Stomach (tissue), 9 donors: ENCODE results near the gene KMT5C. TPM values are rescaled to one million over a fixed set of nuclear protein-coding genes. Genes with fewer than 3 reads are reported as not detected.
A peak's percentile ranks its signal among the peaks of the same experiment; 100 is the strongest.

ENCODE experiments used
- DNase-seq, 2 donors: peaks; one replicate each; pipeline versions ENCODE4 v3.0.0 to v3.0.0-alpha.2; 2013 to 2019
- H3K27ac ChIP-seq, 5 donors: fragments of 200-600 bp in 4 of 5; sonication (generic) in 4 of 5; one replicate each; pipeline ENCODE4 v1.5.1; 2013 to 2019; ENCODE audit warnings: mild to moderate bottlenecking in 1 of 5, moderate library complexity in 1 of 5
- H3K27me3 ChIP-seq, 3 donors: fragments of 200-600 bp; sonication (generic); one replicate each; pipeline ENCODE4 v1.5.1; 2017 to 2019; ENCODE audit warnings: mixed run types in 1 of 3
- H3K36me3 ChIP-seq, 4 donors: fragments of 200-600 bp; sonication (generic); 1 replicate in 3 of 4; 2 replicates in 1 of 4; pipeline ENCODE4 v1.5.1; 2016 to 2019
- H3K4me1 ChIP-seq, 4 donors: fragments of 200-600 bp; sonication (generic); one replicate each; pipeline ENCODE4 v1.5.1; 2016 to 2019
- H3K4me3 ChIP-seq, 4 donors: fragments of 200-600 bp; sonication (generic) in 3 of 4; one replicate each; pipeline ENCODE4 v1.5.1; 2016 to 2019; ENCODE audit warnings: mild to moderate bottlenecking in 1 of 4
- H3K9me3 ChIP-seq, 4 donors: fragments of 200-600 bp; sonication (generic); one replicate each; pipeline ENCODE4 v1.5.1; 2016 to 2019
- CTCF ChIP-seq, 7 experiments: fragments of 450-650 bp in 4 of 7; fragments of 200-600 bp in 3 of 7; sonication (generic) in 3 of 7; IDR thresholded peaks; one replicate each; pipeline ENCODE4 v1.5.1; 2016 to 2019; ENCODE audit warnings: antibody characterized with exemption in 7 of 7, control low read depth in 2 of 7, mild to moderate bottlenecking in 1 of 7
- EP300 ChIP-seq: sonication (generic); formaldehyde crosslinking; IDR thresholded peaks from one replicate; pipeline ENCODE4 v1.6.1; 2017; ENCODE audit warnings: antibody characterized with exemption
- POLR2A ChIP-seq, 4 donors: fragments of 450-650 bp; IDR thresholded peaks; one replicate each; pipeline ENCODE4 v1.6.1; 2016; ENCODE audit warnings: antibody characterized with exemption in 4 of 4, control low read depth in 2 of 4, mild to moderate bottlenecking in 1 of 4, moderate library complexity in 1 of 4
- POLR2AphosphoS5 ChIP-seq, 3 donors: sonication (generic); formaldehyde crosslinking; IDR thresholded peaks; one replicate each; pipeline ENCODE4 v1.6.1; 2016; ENCODE audit warnings: antibody characterized with exemption in 3 of 3
- WGBS, 5 donors: extraction: QIAGEN DNeasy Blood & Tissue Kit in 3 of 5; methylation state at CpG; one replicate each; pipeline versions ENCODE4 v1.1.5 to v1.1.7; 2013 to 2018; 5-methylcytosine and 5-hydroxymethylcytosine counted together
- intact Hi-C: fragments of 100-400 bp; cut with DNase I; formaldehyde crosslinking; loops from one replicate; pipeline ENCODE4 v1.15.1; 2023; ENCODE audit warnings: low total_unique reads
- polyA plus RNA-seq, 3 donors: library from polyadenylated mRNA; stranded (reverse); fragments of 200-250 nt; gene quantifications; one replicate each; pipeline ENCODE4 v1.2.3, GENCODE V29; 2013
- total RNA-seq, 5 donors: library from RNA; depleted of rRNA; stranded (reverse); fragments of >200 nt; gene quantifications; one replicate each; pipeline versions ENCODE4 v1.1.0 to v1.2.3, GENCODE V29; 2014 to 2016
- donor health status: healthy with polysubstance abuse.
- donor health status: Bipolar disorder and iron deficiency.
- donor health status: healthy.

The KMT5C gene
- total and polyA plus RNA-seq, 8 donors, result 2.7 to 122 (median 12.2) TPM

DNA sequence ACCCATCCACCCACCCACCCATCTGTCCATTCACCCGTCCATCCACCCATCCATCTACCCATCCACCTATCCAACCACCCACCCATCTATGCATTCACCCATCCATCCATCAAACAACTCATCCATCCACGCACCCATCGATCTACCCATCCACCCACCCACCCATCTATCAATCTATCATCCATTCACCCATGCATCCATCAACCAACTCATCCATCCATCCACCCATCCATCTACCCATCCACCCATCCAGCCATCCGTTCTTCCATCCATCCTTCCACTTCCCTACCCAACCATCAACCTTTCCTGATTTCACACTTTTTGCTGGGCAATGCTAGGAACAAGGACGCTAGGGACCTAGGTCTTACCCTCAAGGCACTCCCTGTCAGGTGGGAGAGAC lies 42.3 kb downstream of the KMT5C start:
- H3K27ac ChIP-seq, result no peak overlapping the region
- H3K9me3 ChIP-seq, result no peaks in the 10 kb centered on the region
- 98 to 100% (median 99%) methylated on average over 5 of the region's 5 CpGs for WGBS, 5 donors
- H3K27me3 ChIP-seq, result peaks cover 0 to 16% (median 7%) of the 10 kb centered on the region in 3 donors
- peaks cover 23 to 43% (median 37%) of the 10 kb centered on the region in 4 donors for H3K4me1 ChIP-seq
- no peak overlapping the region for H3K4me3 ChIP-seq
- peaks cover 0 to 6% (median 1%) of the 10 kb centered on the region in 4 donors for H3K36me3 ChIP-seq
- intact Hi-C loops, result no loop called here
- DNase-seq, result no peak
- no peak for TF ChIP-seq POLR2AphosphoS5 (IDR thresholded peaks at IDR 0.05)
- no peak for TF ChIP-seq CTCF (IDR thresholded peaks at IDR 0.05)
- TF ChIP-seq POLR2A (IDR thresholded peaks at IDR 0.05), result no peak
- no peak for TF ChIP-seq EP300

GRCh38 chr19:55382522-55383054 lies 42.9 kb downstream of the KMT5C start:
- no peak for DNase-seq
- Histone ChIP-seq H3K9me3 (no peaks in the 10 kb centered on the region), H3K27me3 (peaks cover 0 to 10% (median 5%) of the 10 kb centered on the region in 3 donors), H3K4me1 (peaks cover 29 to 45% (median 40%) of the 10 kb centered on the region in 4 donors), H3K4me3 (peak overlapping the region in 1 of 4 donors; percentile 90), H3K27ac (no peak overlapping the region), H3K36me3 (peaks cover 5 to 11% (median 7%) of the 10 kb centered on the region in 4 donors)
- WGBS, 5 donors, result 97 to 100% (median 100%) methylated on average over 3 of the region's 3 CpGs
- intact Hi-C loops, result no loop called here
- TF ChIP-seq POLR2A (IDR thresholded peaks at IDR 0.05) (no peak), POLR2AphosphoS5 (IDR thresholded peaks at IDR 0.05) (no peak), EP300 (no peak), CTCF (IDR thresholded peaks at IDR 0.05) (no peak)

GRCh38 chr19:55383279-55384130 lies 43.8 kb downstream of the KMT5C start:
- Histone ChIP-seq H3K4me1 (peaks cover 38 to 49% (median 46%) of the 10 kb centered on the region in 4 donors), H3K27ac (peak overlapping the region; percentile 89 to 97 (median 93)), H3K27me3 (peaks cover 0 to 1% (median 0%) of the 10 kb centered on the region in 3 donors), H3K9me3 (no peaks in the 10 kb centered on the region), H3K36me3 (peaks cover 14 to 20% (median 16%) of the 10 kb centered on the region in 4 donors), H3K4me3 (peak overlapping the region; percentile 79 to 90 (median 88))
- 4 to 12% (median 5%) methylated on average over 31 to 88 of the region's 88 CpGs for WGBS, 5 donors
- DNase-seq, result peak; percentile 58 to 89
- intact Hi-C loops, result no loop called here
- TF ChIP-seq EP300 (no peak), CTCF (IDR thresholded peaks at IDR 0.05) (peak in 2 of 7 experiments; percentile 15 to 33), POLR2AphosphoS5 (IDR thresholded peaks at IDR 0.05) (no peak)

DNA sequence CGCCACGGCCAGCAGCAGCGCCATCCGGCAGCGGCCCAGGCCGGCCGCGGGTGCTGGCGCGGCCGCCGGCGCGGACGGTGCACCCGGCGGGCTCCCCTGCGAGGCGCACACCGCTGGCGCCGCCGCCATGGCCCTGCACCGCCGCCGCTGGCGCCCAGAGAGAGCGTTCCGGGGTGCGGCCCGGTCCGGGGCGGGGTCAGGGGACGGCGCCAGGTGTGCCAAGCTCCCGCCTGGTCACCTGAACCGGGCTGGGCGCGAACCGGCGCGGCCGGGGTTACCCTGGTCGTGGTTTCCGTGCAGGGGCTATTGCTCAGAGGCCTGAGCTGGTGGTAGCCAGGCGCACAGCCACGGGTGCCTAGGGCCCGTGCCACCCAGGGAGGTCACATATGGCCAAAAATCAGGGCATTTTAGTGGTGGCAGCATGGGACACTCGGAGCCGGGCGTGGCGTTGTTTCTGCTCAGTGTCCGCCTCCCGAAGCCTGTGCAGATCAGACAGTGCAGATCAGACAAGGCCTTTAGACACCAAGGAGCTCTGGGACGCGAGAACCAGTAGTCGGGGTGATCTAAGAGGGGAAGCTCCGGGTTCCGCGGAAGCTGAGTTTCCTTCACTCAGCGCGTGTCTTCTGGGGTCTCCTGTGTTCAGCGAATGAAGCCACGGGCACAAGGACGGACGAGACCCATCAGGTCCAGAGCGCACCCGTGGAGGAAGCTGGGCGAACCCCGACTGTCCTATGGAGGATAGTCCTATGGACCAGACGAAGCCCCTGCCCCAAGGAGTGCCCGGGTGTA lies 44.6 kb downstream of the KMT5C start, which contains the start of gene TMEM238:
TMEM238 (minus strand) TSS at position 162 of the 789 bp plus-strand sequence; CDS start at position 129, 33 bp downstream.
- peak; percentile 82 to 83 for DNase-seq
- peak in 2 of 3 donors; percentile 34 to 50 for TF ChIP-seq POLR2AphosphoS5 (IDR thresholded peaks at IDR 0.05)
- TF ChIP-seq POLR2A (IDR thresholded peaks at IDR 0.05), result no peak
- intact Hi-C loops, result no loop called here
- Histone ChIP-seq H3K36me3 (peaks cover 22 to 29% (median 23%) of the 10 kb centered on the region in 4 donors), H3K4me1 (peaks cover 43 to 57% (median 53%) of the 10 kb centered on the region in 4 donors), H3K27me3 (no peaks in the 10 kb centered on the region), H3K9me3 (no peaks in the 10 kb centered on the region), H3K27ac (peak within 1 kb of the TSS; percentile 89 to 97 (median 93)), H3K4me3 (peak within 1 kb of the TSS; percentile 79 to 90 (median 88))
- 8 to 21% (median 12%) methylated on average over 45 to 72 of the region's 72 CpGs for WGBS, 5 donors
